ENCODE results near the gene INPP5E.

DNA sequence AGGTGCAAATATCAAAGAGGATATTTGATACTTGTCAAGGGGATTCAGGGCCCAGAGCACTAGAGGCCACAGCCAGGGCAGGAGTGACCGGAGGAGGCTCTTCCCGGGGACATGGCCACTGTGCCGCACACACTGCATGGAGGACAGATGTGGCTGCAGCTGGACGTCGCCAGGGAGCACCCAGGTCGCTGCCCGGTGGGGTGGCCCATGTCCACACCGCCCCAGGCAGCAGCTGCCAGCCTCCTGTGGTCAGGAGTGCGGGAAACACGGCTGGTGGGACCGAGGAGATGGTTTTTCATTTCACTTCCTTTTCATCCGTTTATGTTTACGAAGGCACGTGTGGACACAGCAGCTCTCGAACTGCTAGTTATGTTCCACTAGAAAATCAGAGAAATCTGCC, 28.1 kb upstream of the INPP5E start:
- TF ChIP-seq ZNF133 (tag by site-specific recombination; IDR thresholded peaks at IDR 0.05): no peak
- TF ChIP-seq CTCF (tag by site-specific recombination; IDR thresholded peaks at IDR 0.05): no peak
- TF ChIP-seq ZNF521 (tag by site-specific recombination; IDR thresholded peaks at IDR 0.05): no peak
- TF ChIP-seq, protein P1, sequence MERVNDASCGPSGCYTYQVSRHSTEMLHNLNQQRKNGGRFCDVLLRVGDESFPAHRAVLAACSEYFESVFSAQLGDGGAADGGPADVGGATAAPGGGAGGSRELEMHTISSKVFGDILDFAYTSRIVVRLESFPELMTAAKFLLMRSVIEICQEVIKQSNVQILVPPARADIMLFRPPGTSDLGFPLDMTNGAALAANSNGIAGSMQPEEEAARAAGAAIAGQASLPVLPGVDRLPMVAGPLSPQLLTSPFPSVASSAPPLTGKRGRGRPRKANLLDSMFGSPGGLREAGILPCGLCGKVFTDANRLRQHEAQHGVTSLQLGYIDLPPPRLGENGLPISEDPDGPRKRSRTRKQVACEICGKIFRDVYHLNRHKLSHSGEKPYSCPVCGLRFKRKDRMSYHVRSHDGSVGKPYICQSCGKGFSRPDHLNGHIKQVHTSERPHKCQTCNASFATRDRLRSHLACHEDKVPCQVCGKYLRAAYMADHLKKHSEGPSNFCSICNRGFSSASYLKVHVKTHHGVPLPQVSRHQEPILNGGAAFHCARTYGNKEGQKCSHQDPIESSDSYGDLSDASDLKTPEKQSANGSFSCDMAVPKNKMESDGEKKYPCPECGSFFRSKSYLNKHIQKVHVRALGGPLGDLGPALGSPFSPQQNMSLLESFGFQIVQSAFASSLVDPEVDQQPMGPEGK (tag by site-specific recombination; IDR thresholded peaks at IDR 0.05): no peak
- no peak for TF ChIP-seq ZNF175 (tag by site-specific recombination; IDR thresholded peaks at IDR 0.05)
- no peak for TF ChIP-seq PRDM4 (tag by site-specific recombination; IDR thresholded peaks at IDR 0.05)
- TF ChIP-seq, protein P2, sequence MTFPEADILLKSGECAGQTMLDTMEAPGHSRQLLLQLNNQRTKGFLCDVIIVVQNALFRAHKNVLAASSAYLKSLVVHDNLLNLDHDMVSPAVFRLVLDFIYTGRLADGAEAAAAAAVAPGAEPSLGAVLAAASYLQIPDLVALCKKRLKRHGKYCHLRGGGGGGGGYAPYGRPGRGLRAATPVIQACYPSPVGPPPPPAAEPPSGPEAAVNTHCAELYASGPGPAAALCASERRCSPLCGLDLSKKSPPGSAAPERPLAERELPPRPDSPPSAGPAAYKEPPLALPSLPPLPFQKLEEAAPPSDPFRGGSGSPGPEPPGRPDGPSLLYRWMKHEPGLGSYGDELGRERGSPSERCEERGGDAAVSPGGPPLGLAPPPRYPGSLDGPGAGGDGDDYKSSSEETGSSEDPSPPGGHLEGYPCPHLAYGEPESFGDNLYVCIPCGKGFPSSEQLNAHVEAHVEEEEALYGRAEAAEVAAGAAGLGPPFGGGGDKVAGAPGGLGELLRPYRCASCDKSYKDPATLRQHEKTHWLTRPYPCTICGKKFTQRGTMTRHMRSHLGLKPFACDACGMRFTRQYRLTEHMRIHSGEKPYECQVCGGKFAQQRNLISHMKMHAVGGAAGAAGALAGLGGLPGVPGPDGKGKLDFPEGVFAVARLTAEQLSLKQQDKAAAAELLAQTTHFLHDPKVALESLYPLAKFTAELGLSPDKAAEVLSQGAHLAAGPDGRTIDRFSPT (tag by site-specific recombination; IDR thresholded peaks at IDR 0.05): no peak
- TF ChIP-seq YY1 (tag by site-specific recombination; IDR thresholded peaks at IDR 0.05): no peak
- TF ChIP-seq ZNF707 (tag by site-specific recombination; IDR thresholded peaks at IDR 0.05): no peak
- TF ChIP-seq KLF9 (tag by site-specific recombination; IDR thresholded peaks at IDR 0.05; ENCODE audit: low read depth): no peak
- no peak for TF ChIP-seq ZNF530 (tag by site-specific recombination; IDR thresholded peaks at IDR 0.05; ENCODE audit: low read depth)
- TF ChIP-seq ZNF558 (tag by site-specific recombination; IDR thresholded peaks at IDR 0.05): no peak

All from HEK293 (cell line).